Esophagus muscularis mucosa (tissue), 3 donors: Measurements from ENCODE around the gene GABARAP.

Source experiments
- POLR2A ChIP-seq: fragments of 450-650 bp; IDR thresholded peaks from one replicate; pipeline ENCODE4 v1.6.1; 2017; ENCODE audit warnings: antibody characterized with exemption, moderate library complexity, mild to moderate bottlenecking, low read depth
- POLR2AphosphoS5 ChIP-seq, 2 donors: sonication (generic); formaldehyde crosslinking; IDR thresholded peaks; one replicate each; pipeline ENCODE4 v1.6.1; 2017; ENCODE audit warnings: antibody characterized with exemption in 2 of 2
- TF ChIP-seq, protein P1 (sequence below), 3 experiments: fragments of 200-600 bp in 2 of 3; fragments of 450-650 bp in 1 of 3; sonication (generic) in 2 of 3; IDR thresholded peaks; one replicate each; pipeline ENCODE4 v1.5.1; 2017 to 2019; ENCODE audit warnings: antibody characterized with exemption in 3 of 3, mild to moderate bottlenecking in 2 of 3, moderate library complexity in 1 of 3

DNA sequence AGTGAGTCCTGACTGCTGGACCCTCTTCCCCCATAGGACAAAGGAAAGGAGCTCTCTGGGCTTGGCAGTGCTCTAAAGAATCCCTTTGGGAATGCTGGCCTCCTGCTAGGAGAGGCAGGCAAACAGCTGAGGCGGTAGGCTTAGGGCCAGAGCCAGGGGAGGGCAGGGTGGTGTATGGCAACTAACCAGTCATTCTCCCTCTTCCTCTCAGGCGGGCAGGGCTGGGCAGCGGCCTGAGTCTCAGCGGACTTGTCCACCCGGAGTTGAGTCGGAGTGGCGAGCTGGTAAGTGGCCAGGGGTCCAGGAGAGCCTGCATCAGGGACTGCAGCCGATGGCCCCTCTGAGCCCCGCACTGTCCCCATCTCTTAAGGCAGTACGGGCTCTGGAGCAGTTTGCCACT is 18.1 kb downstream of the GABARAP start:
- TF ChIP-seq, protein P1, sequence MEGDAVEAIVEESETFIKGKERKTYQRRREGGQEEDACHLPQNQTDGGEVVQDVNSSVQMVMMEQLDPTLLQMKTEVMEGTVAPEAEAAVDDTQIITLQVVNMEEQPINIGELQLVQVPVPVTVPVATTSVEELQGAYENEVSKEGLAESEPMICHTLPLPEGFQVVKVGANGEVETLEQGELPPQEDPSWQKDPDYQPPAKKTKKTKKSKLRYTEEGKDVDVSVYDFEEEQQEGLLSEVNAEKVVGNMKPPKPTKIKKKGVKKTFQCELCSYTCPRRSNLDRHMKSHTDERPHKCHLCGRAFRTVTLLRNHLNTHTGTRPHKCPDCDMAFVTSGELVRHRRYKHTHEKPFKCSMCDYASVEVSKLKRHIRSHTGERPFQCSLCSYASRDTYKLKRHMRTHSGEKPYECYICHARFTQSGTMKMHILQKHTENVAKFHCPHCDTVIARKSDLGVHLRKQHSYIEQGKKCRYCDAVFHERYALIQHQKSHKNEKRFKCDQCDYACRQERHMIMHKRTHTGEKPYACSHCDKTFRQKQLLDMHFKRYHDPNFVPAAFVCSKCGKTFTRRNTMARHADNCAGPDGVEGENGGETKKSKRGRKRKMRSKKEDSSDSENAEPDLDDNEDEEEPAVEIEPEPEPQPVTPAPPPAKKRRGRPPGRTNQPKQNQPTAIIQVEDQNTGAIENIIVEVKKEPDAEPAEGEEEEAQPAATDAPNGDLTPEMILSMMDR (IDR thresholded peaks at IDR 0.05): no peak
- no peak for TF ChIP-seq POLR2AphosphoS5 (IDR thresholded peaks at IDR 0.05)
- TF ChIP-seq POLR2A: no peak
